ENCODE measurements around the gene KRT6C.

- no peak for TF ChIP-seq CTCF (IDR thresholded peaks at IDR 0.05; ENCODE audit: insufficient read depth, low read length, poor library complexity, severe bottlenecking)
- TF ChIP-seq EZH2phosphoT487 (conservative IDR thresholded peaks at IDR 0.05; ENCODE audit: low read length), result no peak
Observed at GRCh38 chr12:52423661-52424500, 49.7 kb downstream of the KRT6C start.
